Activated T-cell treated with anti-CD3 and anti-CD28 coated beads, Interleukin-2, amount 50 U/mL, for 4 hours (primary cell): ENCODE results near the gene PRR5. TPM values are rescaled to one million over a fixed set of nuclear protein-coding genes. Genes with fewer than 3 reads are reported as not detected.

Source experiments
- ATAC-seq, 2 donors: fragments of 200-7000 bp; cut with Tn5 transposase; one replicate each; pipeline ENCODE4 v1.10.0; 2021
- DNase-seq: peaks from one replicate; pipeline ENCODE4 v3.0.0-alpha.2; 2020
- H3K27me3 Mint-ChIP-seq: one replicate; pipeline ENCODE4 v1.8.0; 2021; ENCODE audit warnings: low read depth, mixed read lengths
- H3K36me3 Mint-ChIP-seq: one replicate; pipeline ENCODE4 v1.8.0; 2022; ENCODE audit warnings: mixed read lengths; ENCODE audit not compliant: insufficient read depth
- H3K4me1 Mint-ChIP-seq: one replicate; pipeline ENCODE4 v1.8.0; 2021; ENCODE audit warnings: low read depth, mixed read lengths
- H3K4me3 Mint-ChIP-seq: one replicate; pipeline ENCODE4 v1.8.0; 2021; ENCODE audit warnings: mild to moderate bottlenecking, moderate library complexity, mixed read lengths
- H3K9me3 Mint-ChIP-seq: one replicate; pipeline ENCODE4 v1.8.0; 2021; ENCODE audit warnings: mixed read lengths
- total RNA-seq, 3 donors: library from RNA; stranded (reverse); gene quantifications; one replicate each; pipeline ENCODE4 v1.2.1, GENCODE V29; 2021

The PRR5 gene
- total RNA-seq, 3 donors from 2014 or later: 30.4 to 41.1 (median 33.0) TPM

DNA sequence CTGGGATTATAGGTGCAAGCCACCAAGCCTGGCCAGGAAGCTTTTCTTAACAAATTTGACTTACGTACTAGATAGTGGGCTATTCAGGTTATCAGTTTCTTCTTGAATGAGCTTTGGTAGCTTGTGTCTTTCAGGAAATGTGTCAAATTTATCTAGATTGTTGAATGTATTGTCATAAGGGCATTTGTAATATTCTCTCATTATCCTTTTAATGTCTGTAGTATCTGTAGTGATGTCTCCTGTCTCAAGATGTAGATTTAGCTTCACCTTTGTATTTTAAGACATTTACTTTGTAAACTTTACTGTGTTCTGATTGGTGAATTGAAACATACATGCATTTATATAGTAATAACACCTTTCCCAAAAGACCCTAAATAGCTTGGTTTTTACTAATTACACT lies 71.1 kb downstream of the PRR5 start:
- peaks cover 20% of the 10 kb centered on the region for H3K9me3 Mint-ChIP-seq
- H3K4me3 Mint-ChIP-seq: no peak overlapping the region
- no peak for DNase-seq
- ATAC-seq: no peak
- H3K36me3 Mint-ChIP-seq: peaks cover 2% of the 10 kb centered on the region
- no peaks in the 10 kb centered on the region for H3K27me3 Mint-ChIP-seq
- H3K4me1 Mint-ChIP-seq: no peaks in the 10 kb centered on the region

DNA sequence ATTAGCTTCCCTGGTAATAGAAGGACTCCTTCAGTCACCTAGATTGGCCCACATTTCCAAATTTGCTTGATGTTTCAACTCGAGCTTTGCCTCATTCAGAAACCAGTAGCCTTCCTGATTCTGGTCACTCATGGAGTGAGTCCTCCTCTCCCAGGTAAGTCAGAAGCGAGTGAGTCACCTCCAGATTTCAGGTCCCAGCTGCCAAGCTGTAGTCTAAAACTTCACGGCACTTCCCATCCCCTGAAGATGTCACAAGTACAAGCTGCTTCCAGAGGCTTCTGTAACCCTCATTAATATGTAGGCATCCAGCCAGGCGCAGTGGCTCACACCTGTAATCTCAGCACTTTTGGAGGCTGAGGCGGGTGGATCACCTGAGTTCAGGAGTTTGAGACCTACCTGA lies 73.9 kb downstream of the PRR5 start:
- Mint-ChIP-seq H3K4me3 (no peak overlapping the region), H3K9me3 (peaks cover 20% of the 10 kb centered on the region), H3K27me3 (no peaks in the 10 kb centered on the region), H3K4me1 (no peaks in the 10 kb centered on the region), H3K36me3 (peaks cover 2% of the 10 kb centered on the region)
- DNase-seq (no peak), ATAC-seq (no peak)

DNA sequence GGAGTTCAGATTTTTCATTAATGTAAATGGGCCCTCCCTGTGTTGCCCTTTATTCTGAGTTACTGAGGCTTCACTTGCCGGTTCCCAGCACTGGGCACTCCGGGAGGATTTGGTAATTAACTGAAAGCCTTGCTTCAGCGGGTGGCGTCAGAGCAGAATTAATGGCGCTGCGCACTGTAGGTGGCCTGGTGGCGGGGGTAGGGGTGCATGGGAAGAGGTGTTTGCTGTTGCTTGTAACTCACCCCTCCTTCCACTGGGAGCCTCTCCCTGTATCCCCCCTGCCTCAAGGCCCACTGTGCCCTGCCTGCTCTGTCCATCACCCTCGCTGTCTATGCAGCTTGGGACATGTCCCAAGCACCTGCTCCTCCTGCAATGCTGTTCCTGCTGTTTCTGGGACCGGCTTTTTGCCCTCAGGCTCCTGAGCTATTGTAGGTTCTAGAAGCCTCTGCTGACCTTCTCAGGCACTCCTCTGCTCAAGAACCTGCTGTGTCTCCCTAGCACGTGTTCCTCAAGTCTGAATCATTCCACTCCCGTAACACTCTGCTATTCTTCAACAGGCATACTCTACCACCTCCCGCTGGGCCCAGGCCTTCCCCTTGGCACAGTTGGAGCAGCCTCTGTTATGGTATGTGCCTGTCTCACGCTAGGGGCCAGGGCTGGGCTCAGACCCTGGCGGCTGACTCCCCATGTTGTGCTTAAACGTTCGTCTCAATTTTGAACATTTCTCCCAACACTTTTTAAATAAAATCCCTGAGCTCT lies 74.8 kb downstream of the PRR5 start:
- DNase-seq: no peak
- peaks cover 1% of the 10 kb centered on the region for H3K36me3 Mint-ChIP-seq
- H3K9me3 Mint-ChIP-seq: peaks cover 20% of the 10 kb centered on the region
- no peak overlapping the region for H3K4me3 Mint-ChIP-seq
- no peak for ATAC-seq
- no peaks in the 10 kb centered on the region for H3K27me3 Mint-ChIP-seq
- H3K4me1 Mint-ChIP-seq: no peaks in the 10 kb centered on the region

DNA sequence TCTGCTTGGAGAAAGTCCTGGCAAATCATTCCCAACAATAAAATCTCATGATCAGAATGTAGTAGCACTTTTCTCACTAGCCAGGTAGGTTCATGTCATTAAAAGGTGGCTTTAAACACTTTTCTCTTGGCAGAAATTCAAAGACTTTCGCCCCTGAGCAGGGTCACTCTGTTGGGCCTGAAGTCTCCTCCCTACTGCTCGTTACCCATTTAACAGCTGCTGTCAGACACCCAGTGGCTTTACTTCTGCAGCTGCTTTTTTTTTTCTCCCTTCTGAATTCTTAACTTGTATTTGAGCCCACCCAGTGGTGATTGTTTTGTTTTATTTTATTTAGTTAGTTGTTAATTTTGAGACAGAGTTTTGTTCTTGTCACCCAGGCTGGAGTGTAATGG lies 75.4 kb downstream of the PRR5 start:
- H3K36me3 Mint-ChIP-seq: no peaks in the 10 kb centered on the region

DNA sequence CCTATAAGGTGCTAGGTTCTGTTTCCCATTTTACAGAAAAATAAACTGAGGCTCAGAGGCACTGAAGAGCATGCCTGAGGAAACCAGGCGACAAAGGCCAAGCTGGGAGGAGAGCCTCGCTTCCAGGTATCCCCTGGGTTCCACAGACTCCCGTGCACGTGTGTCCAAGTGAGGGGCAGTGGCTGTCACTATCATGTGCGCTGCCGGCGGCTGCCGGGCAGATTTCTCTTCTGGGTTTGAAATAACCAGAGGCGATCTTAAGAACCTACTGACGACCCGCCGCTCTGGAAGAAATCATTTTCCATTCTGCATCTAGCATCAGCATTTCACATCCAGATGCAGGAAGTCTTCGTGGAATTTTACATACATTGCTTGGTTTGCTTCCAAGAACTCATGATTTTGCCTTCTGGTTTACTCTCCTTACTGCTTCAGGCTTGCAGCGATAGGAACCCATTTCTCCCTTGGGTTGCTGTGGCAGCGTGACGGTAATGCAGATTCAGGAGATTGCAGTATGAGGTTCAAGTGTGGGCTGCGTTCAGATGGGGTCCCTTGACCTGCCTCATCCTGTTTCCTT lies 79.0 kb downstream of the PRR5 start:
- Mint-ChIP-seq H3K4me1 (no peaks in the 10 kb centered on the region), H3K36me3 (no peaks in the 10 kb centered on the region), H3K4me3 (no peak overlapping the region), H3K9me3 (no peaks in the 10 kb centered on the region), H3K27me3 (peaks cover 9% of the 10 kb centered on the region)
- DNase-seq (no peak), ATAC-seq (no peak)

More for the DNA sequence above, 75.4 kb downstream of the PRR5 start:
- H3K4me3 Mint-ChIP-seq: no peak overlapping the region
- H3K9me3 Mint-ChIP-seq: peaks cover 19% of the 10 kb centered on the region
- ATAC-seq (no peak), DNase-seq (no peak)
- H3K4me1 Mint-ChIP-seq: no peaks in the 10 kb centered on the region
- no peaks in the 10 kb centered on the region for H3K27me3 Mint-ChIP-seq

DNA sequence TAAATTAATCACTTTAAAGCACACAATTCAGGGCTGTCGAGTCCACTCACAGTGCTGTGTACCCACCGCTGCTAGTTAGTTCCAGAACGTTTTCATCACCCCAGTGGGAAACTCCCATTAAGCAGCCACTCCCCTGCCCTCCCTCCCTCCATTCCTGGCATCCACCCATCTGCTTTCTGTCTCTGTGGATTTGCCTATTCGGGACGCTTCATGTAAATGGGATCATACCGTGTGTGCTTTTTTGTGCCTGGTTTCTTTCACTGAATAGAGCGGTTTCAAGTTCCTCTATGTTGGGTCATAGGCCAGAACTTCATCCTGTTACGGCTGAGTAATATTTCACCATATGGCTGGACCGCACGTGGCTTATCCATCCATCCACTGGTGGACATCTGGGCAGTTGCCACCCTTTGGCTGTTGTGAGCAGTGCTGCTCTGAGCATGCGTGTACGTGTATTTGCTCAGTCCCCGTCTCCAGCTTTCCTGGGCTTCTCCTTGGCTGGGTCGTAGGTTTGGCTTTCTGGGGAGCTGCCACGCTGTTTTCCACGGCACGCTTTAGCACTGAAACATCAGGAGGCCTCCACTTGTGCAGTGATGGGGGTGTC lies 80.5 kb downstream of the PRR5 start:
- DNase-seq (no peak), ATAC-seq (no peak)
- Mint-ChIP-seq H3K9me3 (no peaks in the 10 kb centered on the region), H3K4me3 (no peak overlapping the region), H3K4me1 (no peaks in the 10 kb centered on the region), H3K27me3 (peaks cover 9% of the 10 kb centered on the region), H3K36me3 (no peaks in the 10 kb centered on the region)

DNA sequence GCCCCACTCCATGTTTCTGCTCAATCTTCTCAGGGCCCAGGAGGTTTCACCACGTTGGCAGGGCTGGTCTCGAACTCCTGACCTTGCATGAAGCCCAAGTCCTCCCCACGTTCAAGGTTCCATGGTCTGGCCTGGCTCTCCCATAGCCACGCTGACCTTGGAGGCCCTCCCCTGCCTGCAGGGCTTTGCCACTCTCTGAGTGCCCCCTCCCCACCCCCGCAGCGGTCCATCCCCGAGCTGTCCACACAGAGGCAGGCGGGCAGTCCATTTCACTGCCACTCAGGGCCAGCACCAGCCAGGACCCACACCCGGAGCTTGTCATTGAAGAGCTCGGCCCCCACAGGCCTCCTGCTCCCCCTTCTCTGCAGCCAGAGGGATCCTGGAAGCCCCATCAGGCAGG lies 81.1 kb downstream of the PRR5 start:
- H3K4me1 Mint-ChIP-seq: no peaks in the 10 kb centered on the region
- no peaks in the 10 kb centered on the region for H3K36me3 Mint-ChIP-seq
- H3K4me3 Mint-ChIP-seq: no peak overlapping the region
- DNase-seq (no peak), ATAC-seq (no peak)
- peaks cover 9% of the 10 kb centered on the region for H3K27me3 Mint-ChIP-seq
- H3K9me3 Mint-ChIP-seq: no peaks in the 10 kb centered on the region

DNA sequence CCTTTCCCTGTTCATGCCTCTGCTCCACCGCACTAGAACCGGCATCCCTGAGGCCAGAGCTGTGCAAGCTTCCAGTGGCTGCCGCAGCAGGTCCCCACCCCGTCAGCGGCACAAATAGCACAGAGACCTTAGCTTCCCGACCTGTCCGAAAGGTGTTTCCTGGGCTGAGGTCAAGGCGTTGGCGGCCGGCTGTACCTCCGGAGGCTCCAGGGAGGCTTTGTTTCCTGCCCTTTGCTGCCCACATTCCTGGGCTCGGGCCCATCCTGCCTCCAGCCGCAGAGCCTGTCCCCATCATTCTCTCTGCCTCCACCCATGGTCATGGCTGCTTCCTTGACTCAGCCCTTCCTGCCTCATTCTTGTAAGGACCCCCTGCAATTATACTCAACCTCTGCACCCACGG lies 81.6 kb downstream of the PRR5 start:
- no peak overlapping the region for H3K4me3 Mint-ChIP-seq
- ATAC-seq: no peak
- peaks cover 9% of the 10 kb centered on the region for H3K27me3 Mint-ChIP-seq
- H3K36me3 Mint-ChIP-seq: no peaks in the 10 kb centered on the region
- H3K4me1 Mint-ChIP-seq: no peaks in the 10 kb centered on the region
- H3K9me3 Mint-ChIP-seq: no peaks in the 10 kb centered on the region
- no peak for DNase-seq

DNA sequence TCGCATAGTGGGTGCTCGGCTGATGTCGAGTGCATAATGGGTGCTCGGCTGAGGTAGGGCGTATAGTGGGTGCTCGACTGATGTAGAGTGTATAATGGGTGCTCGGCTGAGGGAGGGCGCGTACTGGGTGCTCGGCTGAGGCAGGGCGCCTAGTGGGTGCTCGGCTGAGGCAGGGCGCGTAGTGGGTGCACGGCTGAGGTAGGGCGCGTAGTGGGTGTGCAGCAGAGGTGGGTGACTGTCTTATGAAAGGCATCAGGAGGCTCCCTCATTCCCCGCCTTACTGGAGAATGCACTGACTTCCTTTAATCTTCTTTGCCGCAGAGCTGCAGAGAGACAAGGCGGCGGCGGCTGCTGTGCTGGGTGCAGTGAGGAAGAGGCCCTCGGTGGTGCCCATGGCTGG lies 84.1 kb downstream of the PRR5 start:
- Mint-ChIP-seq H3K9me3 (no peaks in the 10 kb centered on the region), H3K4me1 (no peaks in the 10 kb centered on the region), H3K36me3 (no peaks in the 10 kb centered on the region), H3K4me3 (no peak overlapping the region), H3K27me3 (peaks cover 9% of the 10 kb centered on the region)
- ATAC-seq (no peak), DNase-seq (no peak)

DNA sequence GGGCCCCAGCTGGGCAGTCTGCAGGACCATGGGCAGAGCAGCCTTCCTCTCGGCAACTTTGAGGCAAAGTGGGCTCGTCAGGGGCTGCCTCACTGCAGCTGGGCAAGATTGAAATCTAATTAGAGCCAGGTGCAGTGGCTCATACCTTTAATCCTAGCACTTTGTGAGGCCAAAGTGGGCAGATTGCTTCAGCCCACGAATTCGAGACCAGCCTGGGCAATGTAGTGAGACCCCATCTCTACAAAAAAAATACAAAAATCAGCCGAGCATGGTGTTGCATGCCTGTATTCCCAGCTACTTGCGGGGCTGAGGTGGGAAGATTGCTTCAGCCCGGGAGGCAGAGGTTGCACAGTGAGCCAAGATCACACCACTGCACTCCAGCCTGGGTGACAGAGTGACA lies 84.6 kb downstream of the PRR5 start:
- H3K4me3 Mint-ChIP-seq: no peak overlapping the region
- no peaks in the 10 kb centered on the region for H3K9me3 Mint-ChIP-seq
- no peaks in the 10 kb centered on the region for H3K4me1 Mint-ChIP-seq

More for the DNA sequence above, 84.6 kb downstream of the PRR5 start:
- DNase-seq (no peak), ATAC-seq (no peak)
- H3K36me3 Mint-ChIP-seq: no peaks in the 10 kb centered on the region
- peaks cover 9% of the 10 kb centered on the region for H3K27me3 Mint-ChIP-seq

Other genes with a start within 250 kb of the PRR5 start
- 1 to 10 TPM; 7.3 to 8.4 (median 7.9) TPM for gene RTL6, start 204.0 kb upstream of the PRR5 start, total RNA-seq
- 1 to 10 TPM in 2 of 3 donors, under 1 TPM in 1; 0.53 to 2.0 (median 1.0) TPM for gene ARHGAP8, start 50.4 kb downstream of the PRR5 start, total RNA-seq